CD4-positive, alpha-beta T cell treated with Interferon gamma for 1 hour (primary cell): ENCODE results near the gene CASP2.

ENCODE experiments used
- DNase-seq: peaks from one replicate; pipeline ENCODE4 v3.0.0-alpha.2; 2020

The CASP2 gene

GRCh38 chr7:143299840-143300239 lies 11.7 kb downstream of the CASP2 start:
- DNase-seq = peak; percentile 53

DNA sequence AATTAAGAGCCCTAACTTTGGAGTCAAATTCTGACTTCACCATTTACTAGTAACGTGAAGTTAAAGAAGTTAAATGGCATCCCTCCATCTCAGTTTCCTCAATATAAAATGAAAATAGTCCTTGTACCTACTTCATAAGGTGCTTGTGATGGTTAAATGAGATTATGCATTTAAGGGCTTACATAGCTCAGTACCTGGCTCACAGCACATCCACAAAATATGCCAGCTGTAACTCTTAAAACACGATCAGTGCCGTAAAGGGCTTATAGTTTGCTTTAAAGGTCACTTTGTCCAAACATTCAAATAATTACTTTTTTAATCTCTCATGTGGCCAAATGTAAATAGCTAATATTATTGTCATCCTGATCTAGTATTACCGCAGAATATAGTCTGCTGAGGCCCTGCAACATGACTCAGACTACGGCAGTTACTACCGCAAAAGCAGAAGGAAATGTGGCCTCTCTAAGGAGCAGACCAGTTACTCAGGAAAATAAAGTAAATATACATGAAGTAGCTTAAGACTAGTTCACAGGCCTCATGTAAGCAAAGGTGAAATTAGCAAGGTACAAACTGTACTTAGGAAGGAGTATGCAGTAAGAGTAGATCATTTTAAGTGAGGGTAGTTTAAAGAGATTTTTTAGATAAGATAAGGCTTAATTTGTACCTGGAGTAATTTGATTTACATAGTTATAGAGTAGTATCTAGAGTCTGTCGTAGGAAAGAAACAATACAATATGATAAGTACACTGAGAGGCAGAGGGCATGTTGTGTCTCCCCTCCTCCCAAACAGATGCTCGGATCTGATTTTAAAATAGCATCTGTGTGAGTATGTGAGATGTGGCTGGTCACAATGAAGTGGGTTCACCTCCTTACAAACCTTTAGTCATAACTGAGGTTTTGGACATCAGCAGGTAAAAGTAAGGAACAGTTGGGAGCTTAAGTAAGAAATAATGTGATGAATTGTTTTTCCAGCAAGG lies 13.1 kb downstream of the CASP2 start:
- no peak for DNase-seq

GRCh38 chr7:143303733-143304132 lies 15.6 kb downstream of the CASP2 start:
- DNase-seq = no peak

DNA sequence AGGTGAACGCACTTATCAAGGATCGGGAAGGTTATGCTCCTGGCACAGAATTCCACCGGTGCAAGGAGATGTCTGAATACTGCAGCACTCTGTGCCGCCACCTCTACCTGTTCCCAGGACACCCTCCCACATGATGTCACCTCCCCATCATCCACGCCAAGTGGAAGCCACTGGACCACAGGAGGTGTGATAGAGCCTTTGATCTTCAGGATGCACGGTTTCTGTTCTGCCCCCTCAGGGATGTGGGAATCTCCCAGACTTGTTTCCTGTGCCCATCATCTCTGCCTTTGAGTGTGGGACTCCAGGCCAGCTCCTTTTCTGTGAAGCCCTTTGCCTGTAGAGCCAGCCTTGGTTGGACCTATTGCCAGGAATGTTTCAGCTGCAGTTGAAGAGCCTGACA lies 16.8 kb downstream of the CASP2 start:
- DNase-seq = no peak

DNA sequence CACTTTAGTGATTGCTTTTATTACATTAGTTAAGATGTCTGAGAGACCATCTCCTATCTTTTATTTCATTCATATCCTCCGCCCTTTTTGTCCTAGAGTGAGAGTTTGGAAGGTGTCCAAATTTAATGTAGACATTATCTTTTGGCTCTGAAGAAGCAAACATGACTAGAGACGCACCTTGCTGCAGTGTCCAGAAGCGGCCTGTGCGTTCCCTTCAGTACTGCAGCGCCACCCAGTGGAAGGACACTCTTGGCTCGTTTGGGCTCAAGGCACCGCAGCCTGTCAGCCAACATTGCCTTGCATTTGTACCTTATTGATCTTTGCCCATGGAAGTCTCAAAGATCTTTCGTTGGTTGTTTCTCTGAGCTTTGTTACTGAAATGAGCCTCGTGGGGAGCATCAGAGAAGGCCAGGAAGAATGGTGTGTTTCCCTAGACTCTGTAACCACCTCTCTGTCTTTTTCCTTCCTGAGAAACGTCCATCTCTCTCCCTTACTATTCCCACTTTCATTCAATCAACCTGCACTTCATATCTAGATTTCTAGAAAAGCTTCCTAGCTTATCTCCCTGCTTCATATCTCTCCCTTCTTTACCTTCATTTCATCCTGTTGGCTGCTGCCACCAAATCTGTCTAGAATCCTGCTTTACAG lies 17.4 kb downstream of the CASP2 start:
- peak; percentile 63 for DNase-seq

DNA sequence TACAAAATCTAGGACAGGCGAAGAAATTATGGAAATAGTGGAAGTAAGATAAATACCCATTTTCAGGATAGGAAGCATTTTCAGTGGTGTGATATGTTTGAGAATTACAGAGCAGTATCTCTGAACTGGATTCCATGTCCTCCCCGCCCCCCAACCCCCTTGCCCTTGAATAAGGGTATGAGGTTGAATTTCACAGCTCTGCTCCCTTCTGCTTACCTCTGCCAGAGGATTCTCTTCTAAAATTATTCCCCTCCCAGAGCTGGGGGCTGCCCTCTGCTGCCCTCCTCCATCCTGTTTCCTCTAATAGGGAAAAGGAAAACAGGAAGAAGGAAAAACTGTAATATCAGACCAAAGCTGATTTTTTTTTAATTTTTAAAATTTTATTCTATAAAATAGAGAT lies 20.5 kb downstream of the CASP2 start:
- no peak for DNase-seq

- DNase-seq = no peak
Measured at GRCh38 chr7:143314127-143314526, 26.0 kb downstream of the CASP2 start.

DNA sequence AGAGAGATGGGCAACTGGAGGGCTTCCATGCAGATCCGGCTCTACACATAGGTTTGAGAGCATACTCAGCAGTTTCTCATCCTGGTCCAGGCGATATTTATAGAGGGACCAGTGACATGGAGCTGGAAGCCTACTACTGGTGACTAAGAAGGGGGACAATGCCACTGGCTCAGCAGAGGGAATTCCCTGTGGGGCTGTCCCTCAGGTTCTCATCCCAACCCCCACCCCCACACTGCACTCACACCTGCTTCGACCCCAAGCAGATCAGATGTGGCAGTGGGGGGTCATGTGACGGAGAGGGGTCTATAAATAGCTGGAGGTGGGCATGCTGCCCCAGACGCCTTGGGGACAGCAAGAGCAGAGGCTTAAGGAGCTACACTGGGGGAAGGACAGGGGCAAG lies 27.6 kb downstream of the CASP2 start, which contains the start of gene CLCN1:
TSS of gene CLCN1 (plus strand) at position 336 of the 400 bp plus-strand sequence. CDS start 102 bp downstream, outside the sequence.
- no peak for DNase-seq

- no peak for DNase-seq
Measured at GRCh38 chr7:143316492-143316891, 28.3 kb downstream of the CASP2 start.

DNA sequence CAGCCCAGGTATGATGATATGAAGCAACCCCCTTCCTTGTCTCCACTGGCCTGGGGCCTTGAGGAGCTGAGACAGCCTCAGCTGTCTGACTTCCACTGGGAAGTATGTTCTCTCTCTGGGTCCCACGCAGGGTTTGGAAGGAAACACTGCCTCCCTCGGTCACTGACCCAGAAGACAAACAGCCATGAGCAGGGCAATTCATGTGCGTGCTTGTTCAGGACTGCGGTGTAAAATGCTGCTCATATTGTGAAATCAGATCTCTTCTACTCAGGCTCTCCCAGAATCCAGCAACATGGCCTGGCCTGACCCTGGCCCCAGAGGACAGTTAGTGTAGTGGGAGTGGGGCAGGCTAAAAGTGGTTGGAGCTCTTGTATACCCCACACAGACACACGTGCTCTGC lies 30.5 kb downstream of the CASP2 start:
- DNase-seq = no peak

- DNase-seq = no peak
Measured at GRCh38 chr7:143320620-143321019, 32.5 kb downstream of the CASP2 start.

- DNase-seq = no peak
Measured at GRCh38 chr7:143321242-143321641, 33.1 kb downstream of the CASP2 start.

DNA sequence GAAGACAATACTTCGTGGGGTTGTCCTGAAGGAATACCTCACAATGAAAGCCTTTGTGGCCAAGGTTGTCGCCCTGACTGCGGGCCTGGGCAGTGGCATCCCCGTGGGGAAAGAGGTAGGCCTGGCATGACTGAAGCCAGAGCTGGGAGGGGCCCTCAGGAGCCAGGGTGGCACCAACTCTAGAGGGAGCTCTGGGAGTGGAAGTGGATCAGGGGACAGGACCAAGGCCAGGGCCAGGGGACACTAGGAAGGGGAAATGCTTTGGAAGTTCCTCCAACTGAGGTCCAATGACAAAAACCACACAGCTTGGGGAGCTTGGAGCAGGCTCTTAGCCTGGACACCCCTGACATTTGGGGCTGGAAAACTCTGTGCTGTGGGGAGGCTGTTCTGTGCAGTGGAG lies 33.6 kb downstream of the CASP2 start:
- peak; percentile 24 for DNase-seq

- no peak for DNase-seq
Measured at GRCh38 chr7:143322760-143323633, 34.8 kb downstream of the CASP2 start.

- DNase-seq = no peak
Measured at GRCh38 chr7:143323653-143324052, 35.5 kb downstream of the CASP2 start.

DNA sequence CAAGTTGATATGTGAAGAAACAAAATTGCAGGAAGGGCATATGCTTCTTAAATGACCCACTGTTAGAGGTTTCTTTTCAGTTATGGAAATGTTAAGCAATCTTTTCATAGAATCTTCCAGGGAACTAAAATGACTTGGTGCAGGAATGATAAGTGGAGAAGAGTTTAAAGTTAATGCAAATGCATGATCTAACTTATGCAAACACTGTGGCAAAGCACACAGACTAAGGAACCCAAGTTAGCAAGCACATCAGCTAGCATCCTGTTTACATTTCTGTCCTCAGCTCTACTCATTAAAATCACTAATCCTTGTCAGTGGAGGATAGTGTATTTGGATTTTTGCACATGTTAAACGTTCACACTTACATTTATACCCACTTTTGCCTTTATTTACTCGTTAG lies 37.1 kb downstream of the CASP2 start:
- DNase-seq = no peak

- DNase-seq = no peak
Measured at GRCh38 chr7:143327903-143328302, 39.8 kb downstream of the CASP2 start.

DNA sequence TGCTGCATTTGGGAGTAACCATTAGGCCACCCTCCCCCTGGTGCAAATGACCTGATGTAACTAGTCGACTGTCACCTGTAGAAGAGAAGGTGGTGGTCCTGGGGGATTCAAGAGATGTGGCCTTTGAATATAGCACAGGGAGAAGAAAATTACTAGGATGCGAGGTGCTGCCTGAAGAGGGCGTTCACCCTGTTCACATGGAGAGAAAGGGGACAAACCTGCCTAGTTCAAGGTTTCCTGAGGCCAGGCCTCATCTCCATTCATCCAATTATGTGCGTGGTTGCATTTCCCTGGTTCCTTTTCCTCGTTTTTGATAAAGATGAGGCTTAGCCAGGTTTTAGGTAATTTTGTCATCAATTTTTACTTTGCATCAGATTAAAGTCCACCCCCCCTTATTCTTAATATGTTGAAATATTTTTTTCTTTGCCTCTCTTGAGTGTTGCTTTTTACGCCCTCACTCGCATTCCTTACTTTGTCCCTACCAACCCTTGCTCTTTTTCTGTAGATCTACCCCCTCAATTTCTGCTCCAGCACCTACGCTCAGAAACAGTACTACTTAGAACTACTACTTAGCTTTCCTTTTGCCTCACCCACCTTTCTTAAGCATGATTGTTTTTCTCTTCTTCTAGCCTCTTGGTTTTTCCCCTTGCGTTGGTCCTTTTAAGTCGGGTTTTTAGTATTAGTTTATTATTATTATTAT lies 41.5 kb downstream of the CASP2 start:
- no peak for DNase-seq

DNA sequence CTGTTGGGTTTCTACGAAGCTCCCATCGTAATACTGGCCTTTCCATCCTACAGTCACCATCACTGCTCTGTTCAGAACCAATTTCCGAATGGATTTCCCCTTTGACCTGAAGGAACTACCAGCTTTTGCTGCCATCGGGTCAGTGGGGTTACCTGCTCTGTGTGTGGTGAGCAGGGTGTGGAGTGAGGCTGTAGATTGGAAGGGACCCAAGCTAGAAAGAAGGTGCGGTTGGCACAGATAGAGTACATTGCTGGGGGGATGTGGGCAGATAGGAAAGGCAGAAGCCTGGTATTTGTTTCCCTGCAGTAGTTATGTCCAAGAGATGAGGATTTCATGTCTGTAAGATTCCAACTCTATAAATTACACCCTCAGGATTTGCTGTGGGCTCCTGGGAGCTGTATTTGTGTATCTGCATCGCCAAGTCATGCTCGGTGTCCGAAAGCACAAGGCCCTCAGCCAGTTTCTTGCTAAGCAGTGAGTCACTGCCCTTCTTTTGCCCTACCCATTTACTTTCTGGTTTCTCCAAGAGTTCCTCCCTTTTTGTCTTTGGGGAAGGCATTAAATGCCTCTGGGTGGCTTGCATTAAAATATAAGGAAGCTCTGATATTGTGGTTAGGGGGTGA lies 43.1 kb downstream of the CASP2 start:
- DNase-seq = no peak

DNA sequence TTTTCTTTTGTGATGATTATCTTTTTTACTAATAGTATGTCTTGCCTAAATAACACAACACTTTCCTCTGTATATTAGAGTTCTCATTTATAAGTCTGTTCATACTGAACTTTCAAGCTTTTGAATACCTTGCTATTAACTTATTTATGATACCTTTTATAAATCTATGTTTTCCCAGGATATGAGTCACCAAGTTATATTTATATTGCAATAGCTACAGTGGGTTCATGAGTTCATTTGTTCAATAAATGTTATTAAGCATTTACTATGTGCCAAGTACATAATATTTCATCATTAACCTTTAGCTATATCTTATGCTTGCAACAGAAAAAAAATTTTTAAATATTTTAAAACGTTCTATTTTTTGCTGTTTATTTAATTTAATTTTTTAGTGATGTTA lies 46.1 kb downstream of the CASP2 start:
- no peak for DNase-seq

DNA sequence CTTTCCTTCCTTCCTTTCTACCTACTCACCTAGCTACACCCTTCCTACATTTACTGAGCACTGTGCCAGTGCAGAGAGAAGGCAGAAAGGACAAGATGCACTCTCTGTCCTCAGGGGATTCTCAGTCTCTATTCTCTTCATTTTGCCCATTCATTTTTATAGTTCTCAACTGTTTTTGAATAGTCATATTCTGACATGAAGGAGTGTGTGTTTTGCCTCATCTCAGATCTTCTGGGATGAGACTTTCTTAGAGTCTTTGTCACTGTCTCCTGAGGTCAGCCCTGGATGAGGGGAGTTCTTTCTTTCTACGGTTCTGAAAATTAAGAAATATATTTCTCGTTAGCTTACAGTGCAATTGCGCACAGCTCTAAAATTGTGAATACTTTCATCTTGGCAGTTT lies 49.1 kb downstream of the CASP2 start:
- no peak for DNase-seq

DNA sequence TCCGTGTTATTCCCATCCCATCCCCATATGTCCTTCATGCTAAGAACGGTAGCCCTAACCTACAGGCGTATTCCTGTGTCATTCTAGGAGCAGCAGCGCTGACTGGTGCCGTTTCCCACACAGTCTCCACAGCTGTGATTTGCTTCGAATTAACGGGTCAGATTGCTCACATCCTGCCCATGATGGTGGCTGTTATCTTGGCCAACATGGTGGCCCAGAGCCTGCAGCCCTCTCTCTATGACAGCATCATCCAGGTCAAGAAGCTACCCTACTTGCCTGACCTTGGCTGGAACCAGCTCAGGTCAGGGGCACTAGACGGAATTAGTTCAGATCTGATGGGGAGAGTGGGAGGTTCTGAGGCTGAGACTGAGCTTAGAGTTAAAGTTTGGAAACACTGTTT lies 53.7 kb downstream of the CASP2 start:
- DNase-seq = no peak
